HepG2 (cell line): ENCODE measurements around the gene MARS2. TPM values are rescaled to one million over a fixed set of nuclear protein-coding genes. Genes with fewer than 3 reads are reported as not detected.

Experiments
- KDM6A ChIP-seq: IDR thresholded peaks from 2 replicates; pipeline ENCODE4 v1.6.1; 2016; ENCODE audit warnings: low read depth
- MAFK ChIP-seq, 2 experiments: IDR thresholded peaks in 1 of 2; conservative IDR thresholded peaks in 1 of 2; 2 replicates each; pipeline ENCODE4 v1.6.1; 2011; ENCODE audit warnings: improper control_type of control experiment in 2 of 2, low read length in 2 of 2
- MIER2 ChIP-seq: IDR thresholded peaks from 2 replicates; pipeline ENCODE4 v1.6.1; 2016; ENCODE audit warnings: missing biosample characterization, missing genetic modification reagents
- MTF1 ChIP-seq: sonication (generic); formaldehyde crosslinking; IDR thresholded peaks from 2 replicates; pipeline ENCODE4 v1.5.0; 2020; ENCODE audit warnings: missing genetic modification reagents
- NFIB ChIP-seq: sonication (generic); formaldehyde crosslinking; IDR thresholded peaks from 2 replicates; pipeline ENCODE4 v1.9.0; 2021; ENCODE audit warnings: missing genetic modification reagents, mild to moderate bottlenecking, borderline replicate concordance
- SAP130 ChIP-seq: IDR thresholded peaks from 2 replicates; pipeline ENCODE4 v1.6.1; 2016; ENCODE audit warnings: low read depth
- YEATS4 ChIP-seq: sonication (generic); formaldehyde crosslinking; IDR thresholded peaks from 2 replicates; pipeline ENCODE4 v1.4.0; 2020; ENCODE audit warnings: missing genetic modification reagents, borderline replicate concordance
- ZFP41 ChIP-seq: sonication (generic); formaldehyde crosslinking; IDR thresholded peaks from 2 replicates; pipeline ENCODE4 v1.4.0; 2020; ENCODE audit warnings: mild to moderate bottlenecking, missing genetic modification reagents, borderline replicate concordance
- ZNF317 ChIP-seq: sonication (generic); formaldehyde crosslinking; IDR thresholded peaks from 2 replicates; pipeline ENCODE4 v1.5.0; 2020; ENCODE audit warnings: mild to moderate bottlenecking, missing genetic modification reagents
- ZNF484 ChIP-seq: sonication (generic); formaldehyde crosslinking; IDR thresholded peaks from 2 replicates; pipeline ENCODE4 v1.5.1; 2020; ENCODE audit warnings: mild to moderate bottlenecking, low read depth, missing genetic modification reagents, borderline replicate concordance
- polyA plus RNA-seq, 8 experiments: library from polyadenylated mRNA; depleted of rRNA in 3 of 8; stranded (reverse) in 7 of 8; unstranded in 1 of 8; fragments of >200 nt; fragmentation: Illumina TruSeq in 4 of 8; extraction: Trizol in 4 of 8; gene quantifications; 2 replicates each; pipeline versions ENCODE4 v1.2.1 to v1.2.3, GENCODE V29; 2011 to 2016; ENCODE audit warnings: low read depth in 4 of 8, missing spikeins in 1 of 8, mixed read lengths in 1 of 8; ENCODE audit not compliant: insufficient read depth in 1 of 8
- total RNA-seq, 5 experiments: library from RNA; depleted of rRNA; stranded (reverse); fragments of >200 nt; fragmentation: Illumina TruSeq; extraction: Trizol; gene quantifications; 2 replicates each; pipeline ENCODE4 v1.2.3, GENCODE V29; 2016; ENCODE audit warnings: low read depth in 1 of 5
- TF ChIP-seq, protein P1 (sequence below): fragments of 450-650 bp; IDR thresholded peaks from 2 replicates; pipeline ENCODE4 v1.6.1; 2016
- TF ChIP-seq, protein P2 (sequence below): sonication (generic); formaldehyde crosslinking; IDR thresholded peaks from 2 replicates; pipeline ENCODE4 v1.4.0; 2020; ENCODE audit warnings: missing genetic modification reagents
- TF ChIP-seq, protein P3 (sequence below): sonication (generic); formaldehyde crosslinking; IDR thresholded peaks from 2 replicates; pipeline ENCODE4 v1.4.0; 2020; ENCODE audit warnings: missing genetic modification reagents, borderline replicate concordance
- TF ChIP-seq, protein P4 (sequence below): sonication (generic); formaldehyde crosslinking; IDR thresholded peaks from 2 replicates; pipeline ENCODE4 v1.4.0; 2020; ENCODE audit warnings: missing genetic modification reagents

MARS2 gene
- total and polyA plus RNA-seq, 2 of the 13 experiments (the other 11 are each of a cell fraction or from before 2014, with no cell fraction given): 6.9 to 16.2 TPM

DNA sequence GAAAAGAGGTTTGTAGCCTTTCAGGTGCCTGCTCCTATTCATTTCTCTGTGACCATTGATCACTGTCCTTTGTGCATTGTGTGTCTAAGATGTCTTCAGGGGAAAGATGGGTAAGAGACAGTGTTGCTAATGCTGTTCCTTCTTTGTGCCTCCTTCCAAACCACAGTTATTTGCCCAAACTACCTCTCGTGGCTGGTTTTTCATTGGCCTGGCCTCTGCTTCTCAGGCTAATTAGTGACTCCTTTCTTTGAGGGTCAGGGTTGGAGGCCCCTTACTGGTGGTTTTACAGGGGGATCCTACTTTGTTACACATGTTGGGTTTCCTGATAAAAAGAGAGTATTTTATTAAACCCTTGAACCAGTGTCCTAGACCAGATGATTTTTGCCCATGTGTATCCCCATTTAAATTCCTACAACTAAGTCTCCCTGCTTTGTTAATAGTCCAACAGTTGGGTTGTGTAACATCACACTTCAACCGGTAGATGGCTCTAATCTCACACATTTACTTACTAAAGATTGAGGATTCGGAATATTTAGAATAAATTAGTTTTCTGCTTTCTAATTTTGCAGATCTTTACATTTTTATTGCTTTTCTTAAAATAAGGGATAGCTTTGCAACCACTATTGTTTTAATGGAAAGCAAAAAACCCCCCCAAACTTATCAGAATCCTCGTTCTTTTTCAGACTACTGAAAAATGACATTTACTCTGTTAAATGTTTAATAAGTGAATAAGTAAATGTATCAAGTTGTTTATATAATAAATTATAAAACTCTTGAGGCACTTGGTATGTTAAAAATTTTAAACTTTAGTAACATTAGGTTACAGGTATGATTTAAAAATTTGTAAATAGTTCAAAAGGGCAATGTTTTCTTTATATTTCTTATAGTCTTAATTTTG, 2.4 kb downstream of the MARS2 start (continued):
- TF ChIP-seq MAFK (conservative IDR thresholded peaks at IDR 0.05 in 1 of 2, IDR thresholded peaks at IDR 0.05 in 1 of 2; ENCODE audit: low read length in 2 of 2) (no peak), ZFP41 (CRISPR knock-in tag) (no peak), KDM6A (no peak), SAP130 (CRISPR knock-in tag) (peak; percentile 43; the same call in 1 of the 2 replicates), YEATS4 (CRISPR knock-in tag) (no peak), NFIB (CRISPR knock-in tag) (no peak), ZNF484 (CRISPR knock-in tag) (no peak), MTF1 (CRISPR knock-in tag) (no peak), MIER2 (CRISPR knock-in tag) (no peak), ZNF317 (CRISPR knock-in tag) (no peak)
- TF ChIP-seq, protein P1, sequence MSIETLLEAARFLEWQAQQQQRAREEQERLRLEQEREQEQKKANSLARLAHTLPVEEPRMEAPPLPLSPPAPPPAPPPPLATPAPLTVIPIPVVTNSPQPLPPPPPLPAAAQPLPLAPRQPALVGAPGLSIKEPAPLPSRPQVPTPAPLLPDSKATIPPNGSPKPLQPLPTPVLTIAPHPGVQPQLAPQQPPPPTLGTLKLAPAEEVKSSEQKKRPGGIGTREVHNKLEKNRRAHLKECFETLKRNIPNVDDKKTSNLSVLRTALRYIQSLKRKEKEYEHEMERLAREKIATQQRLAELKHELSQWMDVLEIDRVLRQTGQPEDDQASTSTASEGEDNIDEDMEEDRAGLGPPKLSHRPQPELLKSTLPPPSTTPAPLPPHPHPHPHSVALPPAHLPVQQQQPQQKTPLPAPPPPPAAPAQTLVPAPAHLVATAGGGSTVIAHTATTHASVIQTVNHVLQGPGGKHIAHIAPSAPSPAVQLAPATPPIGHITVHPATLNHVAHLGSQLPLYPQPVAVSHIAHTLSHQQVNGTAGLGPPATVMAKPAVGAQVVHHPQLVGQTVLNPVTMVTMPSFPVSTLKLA: no peak
- TF ChIP-seq, protein P2, sequence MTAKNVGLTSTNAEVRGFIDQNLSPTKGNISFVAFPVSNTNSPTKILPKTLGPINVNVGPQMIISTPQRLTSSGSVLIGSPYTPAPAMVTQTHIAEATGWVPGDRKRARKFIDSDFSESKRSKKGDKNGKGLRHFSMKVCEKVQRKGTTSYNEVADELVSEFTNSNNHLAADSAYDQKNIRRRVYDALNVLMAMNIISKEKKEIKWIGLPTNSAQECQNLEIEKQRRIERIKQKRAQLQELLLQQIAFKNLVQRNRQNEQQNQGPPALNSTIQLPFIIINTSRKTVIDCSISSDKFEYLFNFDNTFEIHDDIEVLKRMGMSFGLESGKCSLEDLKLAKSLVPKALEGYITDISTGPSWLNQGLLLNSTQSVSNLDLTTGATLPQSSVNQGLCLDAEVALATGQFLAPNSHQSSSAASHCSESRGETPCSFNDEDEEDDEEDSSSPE (CRISPR knock-in tag): no peak
- TF ChIP-seq, protein P3, sequence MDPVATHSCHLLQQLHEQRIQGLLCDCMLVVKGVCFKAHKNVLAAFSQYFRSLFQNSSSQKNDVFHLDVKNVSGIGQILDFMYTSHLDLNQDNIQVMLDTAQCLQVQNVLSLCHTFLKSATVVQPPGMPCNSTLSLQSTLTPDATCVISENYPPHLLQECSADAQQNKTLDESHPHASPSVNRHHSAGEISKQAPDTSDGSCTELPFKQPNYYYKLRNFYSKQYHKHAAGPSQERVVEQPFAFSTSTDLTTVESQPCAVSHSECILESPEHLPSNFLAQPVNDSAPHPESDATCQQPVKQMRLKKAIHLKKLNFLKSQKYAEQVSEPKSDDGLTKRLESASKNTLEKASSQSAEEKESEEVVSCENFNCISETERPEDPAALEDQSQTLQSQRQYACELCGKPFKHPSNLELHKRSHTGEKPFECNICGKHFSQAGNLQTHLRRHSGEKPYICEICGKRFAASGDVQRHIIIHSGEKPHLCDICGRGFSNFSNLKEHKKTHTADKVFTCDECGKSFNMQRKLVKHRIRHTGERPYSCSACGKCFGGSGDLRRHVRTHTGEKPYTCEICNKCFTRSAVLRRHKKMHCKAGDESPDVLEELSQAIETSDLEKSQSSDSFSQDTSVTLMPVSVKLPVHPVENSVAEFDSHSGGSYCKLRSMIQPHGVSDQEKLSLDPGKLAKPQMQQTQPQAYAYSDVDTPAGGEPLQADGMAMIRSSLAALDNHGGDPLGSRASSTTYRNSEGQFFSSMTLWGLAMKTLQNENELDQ (CRISPR knock-in tag): no peak
- TF ChIP-seq, protein P4, sequence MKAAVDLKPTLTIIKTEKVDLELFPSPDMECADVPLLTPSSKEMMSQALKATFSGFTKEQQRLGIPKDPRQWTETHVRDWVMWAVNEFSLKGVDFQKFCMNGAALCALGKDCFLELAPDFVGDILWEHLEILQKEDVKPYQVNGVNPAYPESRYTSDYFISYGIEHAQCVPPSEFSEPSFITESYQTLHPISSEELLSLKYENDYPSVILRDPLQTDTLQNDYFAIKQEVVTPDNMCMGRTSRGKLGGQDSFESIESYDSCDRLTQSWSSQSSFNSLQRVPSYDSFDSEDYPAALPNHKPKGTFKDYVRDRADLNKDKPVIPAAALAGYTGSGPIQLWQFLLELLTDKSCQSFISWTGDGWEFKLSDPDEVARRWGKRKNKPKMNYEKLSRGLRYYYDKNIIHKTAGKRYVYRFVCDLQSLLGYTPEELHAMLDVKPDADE (CRISPR knock-in tag): no peak
- TF ChIP-seq, all 625 proteins: peak for 15
